GM12878 (cell line): ENCODE data around the gene ANO8. TPM values are rescaled to one million over a fixed set of nuclear protein-coding genes. Genes with fewer than 3 reads are reported as not detected.

Source experiments
- ATAC-seq: fragments of 200-7000 bp; cut with Tn5 transposase; 3 replicates; pipeline ENCODE4 v1.9.1; 2020; ENCODE audit warnings: mild to moderate bottlenecking, moderate library complexity
- BruUV-seq: library from RNA; stranded (reverse); fragments of 400-500 nt; replicated peaks from 2 replicates; lab custom pipeline; 2021; lab: Mats Ljungman, UMichigan
- CTCF ChIA-PET: fragments of 300-600 bp; sonication (Branson Sonifier 250); formaldehyde crosslinking; extraction: SDS; loops from one replicate; lab custom pipeline; 2021; ENCODE audit warnings: inconsistent platforms; lab: Yijun Ruan, JAX
- POLR2A ChIA-PET: fragments of 350-600 bp; formaldehyde crosslinking; extraction: SDS; loops from one replicate; lab custom pipeline; 2021; ENCODE audit warnings: inconsistent platforms; lab: Charles Lee
- RAD21 ChIA-PET: fragments of 300-600 bp; sonication (Branson Sonifier 250); formaldehyde crosslinking; loops from one replicate; lab custom pipeline; 2023; ENCODE audit warnings: antibody characterized with exemption; ENCODE audit not compliant: unreplicated experiment; lab: Charles Lee
- SMC1A ChIA-PET: fragments of 300-600 bp; sonication (Branson Sonifier 250); formaldehyde crosslinking; loops from one replicate; lab custom pipeline; 2023; ENCODE audit not compliant: unreplicated experiment, uncharacterized antibody; lab: Charles Lee
- DNase-seq: peaks from one replicate; pipeline ENCODE4 v3.0.0-alpha.2; 2011; ENCODE audit warnings: low read depth, low spot score
- FAIRE-seq: peaks from 3 replicates; lab custom pipeline; 2011; peaks lifted over from hg19 to GRCh38; lab: Jason Lieb, UNC
- H2AFZ ChIP-seq: 2 replicates; pipeline ENCODE4 v1.6.0; 2011; ENCODE audit warnings: low read depth, low read length, control low read depth; ENCODE audit not compliant: control insufficient read depth
- H3K27ac ChIP-seq: 2 replicates; pipeline ENCODE4 v1.5.1; 2011; ENCODE audit warnings: control low read depth; ENCODE audit not compliant: control insufficient read depth, insufficient read depth
- H3K27me3 ChIP-seq, 2 experiments: replicated peaks in 1 of 2; 2 replicates each; pipeline versions ENCODE4 v1.6.0 to v1.6.1; 2011; ENCODE audit warnings: low read length in 1 of 2; ENCODE audit not compliant: control insufficient read depth in 2 of 2, insufficient read depth in 2 of 2
- H3K36me3 ChIP-seq, 2 experiments: 2 replicates each; pipeline ENCODE4 v1.5.1; 2011; ENCODE audit warnings: low read length in 1 of 2; ENCODE audit not compliant: control insufficient read depth in 2 of 2, insufficient read depth in 2 of 2
- H3K4me1 ChIP-seq: 2 replicates; pipeline ENCODE4 v1.6.1; 2011; ENCODE audit warnings: mild to moderate bottlenecking, low read length, moderate library complexity, mixed read lengths; ENCODE audit not compliant: control insufficient read depth, insufficient read depth
- H3K4me2 ChIP-seq: 2 replicates; pipeline ENCODE4 v1.6.0; 2011; ENCODE audit warnings: control low read depth; ENCODE audit not compliant: control insufficient read depth, insufficient read depth
- H3K4me3 ChIP-seq: fragments of 200-600 bp; sonication (generic); 2 replicates; pipeline ENCODE4 v1.5.1; 2016
- H3K79me2 ChIP-seq: 2 replicates; pipeline ENCODE4 v1.6.0; 2011; ENCODE audit warnings: low read length; ENCODE audit not compliant: control insufficient read depth, insufficient read depth
- H3K9ac ChIP-seq: 2 replicates; pipeline ENCODE4 v1.8.0; 2011; ENCODE audit warnings: low read length, control low read depth, mixed read lengths; ENCODE audit not compliant: control insufficient read depth, insufficient read depth
- H3K9me3 ChIP-seq: replicated peaks from 3 replicates; pipeline ENCODE4 v1.5.1; 2011; ENCODE audit warnings: mild to moderate bottlenecking, low read length; ENCODE audit not compliant: control insufficient read depth, insufficient read depth
- H4K20me1 ChIP-seq: 2 replicates; pipeline ENCODE4 v1.6.0; 2011; ENCODE audit not compliant: control insufficient read depth, insufficient read depth
- ASH2L ChIP-seq: fragments of 300-600, 200-600 bp; sonication (generic); IDR thresholded peaks from 2 replicates; pipeline ENCODE4 v1.6.1; 2017; ENCODE audit warnings: low read depth, mild to moderate bottlenecking, borderline replicate concordance
- CBFB ChIP-seq: IDR thresholded peaks from 2 replicates; pipeline ENCODE4 v1.6.1; 2016; ENCODE audit warnings: antibody characterized with exemption, low read depth
- CHD4 ChIP-seq: fragments of 200-600 bp; sonication (generic); IDR thresholded peaks from 2 replicates; pipeline ENCODE4 v1.6.1; 2016; ENCODE audit warnings: mild to moderate bottlenecking
- EED ChIP-seq: sonication (generic); IDR thresholded peaks from 2 replicates; pipeline ENCODE4 v1.6.1; 2016; ENCODE audit warnings: antibody characterized with exemption, low read depth
- JUNB ChIP-seq: IDR thresholded peaks from 2 replicates; pipeline ENCODE4 v1.6.1; 2016; ENCODE audit warnings: antibody characterized with exemption, mild to moderate bottlenecking
- MEF2B ChIP-seq: fragments of 450-650 bp; IDR thresholded peaks from 2 replicates; pipeline ENCODE4 v1.6.1; 2018; ENCODE audit warnings: mild to moderate bottlenecking, moderate library complexity; ENCODE audit not compliant: partially characterized antibody, poor library complexity, severe bottlenecking
- MLLT1 ChIP-seq: fragments of 450-650 bp; IDR thresholded peaks from 2 replicates; pipeline ENCODE4 v1.6.1; 2016; ENCODE audit warnings: mild to moderate bottlenecking
- SMAD1 ChIP-seq: fragments of 450-650 bp; IDR thresholded peaks from 2 replicates; pipeline ENCODE4 v1.6.1; 2018; ENCODE audit warnings: mild to moderate bottlenecking, low read depth; ENCODE audit not compliant: partially characterized antibody
- SMARCA5 ChIP-seq: fragments of 450-650 bp; IDR thresholded peaks from 2 replicates; pipeline ENCODE4 v1.6.1; 2017; ENCODE audit warnings: mild to moderate bottlenecking
- TARDBP ChIP-seq: IDR thresholded peaks from 2 replicates; pipeline ENCODE4 v1.6.1; 2016; ENCODE audit warnings: borderline replicate concordance
- ZNF24 ChIP-seq: fragments of 450-650 bp; IDR thresholded peaks from 2 replicates; pipeline ENCODE4 v1.6.1; 2017; ENCODE audit warnings: antibody characterized with exemption, mild to moderate bottlenecking
- WGBS: methylation state at CpG from one replicate; pipeline ENCODE4 v1.1.6; 2016; ENCODE audit warnings: low lambda C conversion rate; ENCODE audit not compliant: insufficient replicate concordance, insufficient coverage; ENCODE audit errors: missing lambda C conversion rate; 5-methylcytosine and 5-hydroxymethylcytosine counted together
- in situ Hi-C: fragments of 300-500 bp; cut with MboI; formaldehyde crosslinking; loops from 9 replicates; pipeline ENCODE4 v1.14.3; 2018; ENCODE audit warnings: mixed read lengths
- intact Hi-C: fragments of 100-400 bp; cut with micrococcal nuclease; formaldehyde crosslinking; loops from one replicate; pipeline ENCODE4 v1.14.2; 2022; ENCODE audit not compliant: unreplicated experiment
- polyA plus RNA-seq, 11 experiments: library from polyadenylated mRNA; depleted of rRNA in 4 of 11; unstranded in 6 of 11; stranded (reverse) in 5 of 11; fragments of >200 nt; fragmentation: Nextera tagmentation in 4 of 11; fragmentation: Illumina TruSeq in 1 of 11; extraction: Ambion mirVana in 4 of 11; extraction: Trizol in 1 of 11; gene quantifications; 1 replicate in 1 of 11; 2 replicates in 10 of 11; pipeline versions ENCODE4 v1.2.1 to v1.2.3, GENCODE V29; 2011 to 2016; ENCODE audit warnings: inconsistent platforms in 2 of 11, missing spikeins in 2 of 11, low read depth in 1 of 11
- total RNA-seq, 4 experiments: library from RNA; depleted of rRNA in 3 of 4; stranded (reverse); fragments of >200 nt in 3 of 4; fragmentation: Illumina TruSeq in 1 of 4; extraction: Trizol in 1 of 4; gene quantifications; 2 replicates each; pipeline versions ENCODE4 v1.2.1 to v1.2.3, GENCODE V29; 2013 to 2021
- TF ChIP-seq, protein P1 (sequence below): fragments of 450-650 bp; conservative IDR thresholded peaks from 2 replicates; pipeline ENCODE4 v1.6.1; 2017; ENCODE audit warnings: mild to moderate bottlenecking, moderate library complexity
- TF ChIP-seq, protein P2 (sequence below): fragments of 450-650 bp; IDR thresholded peaks from 2 replicates; pipeline ENCODE4 v1.6.1; 2014; ENCODE audit warnings: mild to moderate bottlenecking
- TF ChIP-seq, protein P3 (sequence below): fragments of 150-350 bp; IDR thresholded peaks from 2 replicates; pipeline ENCODE4 v1.6.1; 2016; ENCODE audit warnings: low read depth, low read length

Gene ANO8
- total and polyA plus RNA-seq, 10 of the 15 experiments (the other 5 are each of a cell fraction or from before 2014, with no cell fraction given), result 0.04 to 6.7 (median 1.1) TPM

DNA sequence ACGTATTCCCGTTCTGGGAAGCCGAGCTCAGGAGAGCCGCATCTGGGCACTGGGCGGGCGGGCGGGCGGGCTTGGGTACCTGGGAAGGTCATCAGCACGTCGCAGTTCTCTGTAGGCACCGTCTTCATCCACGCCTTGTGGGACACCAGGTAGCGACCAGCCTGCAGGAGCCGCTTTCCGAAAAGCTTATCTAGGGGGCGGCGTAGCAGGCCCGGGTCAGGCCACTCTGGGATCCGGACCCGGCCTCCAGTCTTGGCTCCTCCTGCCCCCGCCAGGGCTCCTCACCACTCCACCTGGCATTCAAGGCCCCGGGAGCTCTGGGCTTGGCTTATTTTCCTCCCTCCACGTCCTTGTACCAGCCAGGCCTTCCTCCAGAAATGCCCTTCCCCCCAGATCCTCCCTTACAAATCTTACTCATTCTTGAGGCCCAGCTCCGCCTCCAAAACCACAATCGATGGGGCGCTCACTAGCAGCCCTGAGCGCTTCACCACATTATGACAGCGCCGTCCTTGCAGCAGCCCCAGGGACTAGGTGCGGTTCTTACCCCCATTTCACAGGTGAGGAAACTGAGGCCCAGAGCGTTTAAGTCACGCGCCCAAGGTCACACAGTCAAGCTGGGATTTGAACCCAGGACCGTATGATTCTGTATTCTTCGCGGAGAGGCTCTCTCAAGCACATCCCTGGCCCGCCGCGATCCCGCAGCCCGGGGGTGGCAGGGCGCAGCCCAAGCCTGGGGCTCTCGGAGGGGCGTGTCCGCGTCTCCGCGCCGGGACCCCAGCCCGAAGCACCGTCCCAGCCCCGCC is 843 bp downstream of the ANO8 start:
- Histone ChIP-seq H4K20me1 (no peaks in the 10 kb centered on the region), H3K36me3 (no peaks in the 10 kb centered on the region; a peak in 1 of 4 replicates), H3K9ac (peak overlapping the region; percentile 60; the same call in 1 of the 2 replicates), H3K27ac (peak overlapping the region; percentile 52; the same call in 1 of the 2 replicates), H3K79me2 (peaks cover 6% of the 10 kb centered on the region), H3K4me2 (peak overlapping the region; percentile 83), H3K4me3 (peak overlapping the region; percentile 80), H2AFZ (peak overlapping the region; percentile 77), H3K27me3 (no peaks in the 10 kb centered on the region; a peak in 2 of 4 replicates), H3K4me1 (peaks cover 20% of the 10 kb centered on the region), H3K9me3 (no peaks in the 10 kb centered on the region; the same call in 2 of the 3 replicates)
- BruUV-seq, result no TSS peak
- POLR2A ChIA-PET, result interaction anchor here (0.5 to 4.4 kb wide), 7 partner anchors 24 to 671 kb away, joined by 3 to 24 read pairs (median 7); partner anchors contain the start of genes BST2, DDA1 and MVB12A
- FAIRE-seq (peak; percentile 31), DNase-seq (peak; percentile 16), ATAC-seq (peak; percentile 45)
- intact Hi-C loops (loop anchor here (1.0 kb wide), 1 partner anchor 25 kb away; the partner anchor contains the start of gene DDA1), in situ Hi-C loops (no loop called here)
- RAD21 ChIA-PET, result interaction anchor here (1.3 to 2.7 kb wide), 3 partner anchors 25 to 268 kb away, joined by 3 to 9 read pairs (median 8); partner anchors contain the start of gene DDA1
- CTCF ChIA-PET, result interaction anchor here (0.6 to 2.1 kb wide), 6 partner anchors 12 to 51 kb away, joined by 3 to 7 read pairs (median 4); partner anchors contain the start of gene DDA1
- SMC1A ChIA-PET, result interaction anchor here (1.1 to 1.7 kb wide), 3 partner anchors 25 to 67 kb away, joined by 3 to 8 read pairs (median 6); partner anchors contain the start of genes BABAM1, DDA1 and MRPL34
- WGBS, result 32% methylated on average over 52 of the region's 52 CpGs
- TF ChIP-seq EED, result peak; percentile 40; the same call in 1 of the 2 replicates
- no peak for TF ChIP-seq CHD4
- 0 out of 2 replicates have a peak, but pooled peaks have one; percentile 29 for TF ChIP-seq TARDBP
- no peak for TF ChIP-seq SMAD1
- TF ChIP-seq, protein P1, sequence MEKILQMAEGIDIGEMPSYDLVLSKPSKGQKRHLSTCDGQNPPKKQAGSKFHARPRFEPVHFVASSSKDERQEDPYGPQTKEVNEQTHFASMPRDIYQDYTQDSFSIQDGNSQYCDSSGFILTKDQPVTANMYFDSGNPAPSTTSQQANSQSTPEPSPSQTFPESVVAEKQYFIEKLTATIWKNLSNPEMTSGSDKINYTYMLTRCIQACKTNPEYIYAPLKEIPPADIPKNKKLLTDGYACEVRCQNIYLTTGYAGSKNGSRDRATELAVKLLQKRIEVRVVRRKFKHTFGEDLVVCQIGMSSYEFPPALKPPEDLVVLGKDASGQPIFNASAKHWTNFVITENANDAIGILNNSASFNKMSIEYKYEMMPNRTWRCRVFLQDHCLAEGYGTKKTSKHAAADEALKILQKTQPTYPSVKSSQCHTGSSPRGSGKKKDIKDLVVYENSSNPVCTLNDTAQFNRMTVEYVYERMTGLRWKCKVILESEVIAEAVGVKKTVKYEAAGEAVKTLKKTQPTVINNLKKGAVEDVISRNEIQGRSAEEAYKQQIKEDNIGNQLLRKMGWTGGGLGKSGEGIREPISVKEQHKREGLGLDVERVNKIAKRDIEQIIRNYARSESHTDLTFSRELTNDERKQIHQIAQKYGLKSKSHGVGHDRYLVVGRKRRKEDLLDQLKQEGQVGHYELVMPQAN, result 0 out of 2 replicates have a peak, but pooled peaks have one; percentile 14
- 0 out of 2 replicates have a peak, but pooled peaks have one; percentile 60 for TF ChIP-seq SMARCA5
- peak; percentile 59 for TF ChIP-seq JUNB
- TF ChIP-seq MLLT1, result no peak
- peak; percentile 15 for TF ChIP-seq MEF2B
- TF ChIP-seq, protein P2, sequence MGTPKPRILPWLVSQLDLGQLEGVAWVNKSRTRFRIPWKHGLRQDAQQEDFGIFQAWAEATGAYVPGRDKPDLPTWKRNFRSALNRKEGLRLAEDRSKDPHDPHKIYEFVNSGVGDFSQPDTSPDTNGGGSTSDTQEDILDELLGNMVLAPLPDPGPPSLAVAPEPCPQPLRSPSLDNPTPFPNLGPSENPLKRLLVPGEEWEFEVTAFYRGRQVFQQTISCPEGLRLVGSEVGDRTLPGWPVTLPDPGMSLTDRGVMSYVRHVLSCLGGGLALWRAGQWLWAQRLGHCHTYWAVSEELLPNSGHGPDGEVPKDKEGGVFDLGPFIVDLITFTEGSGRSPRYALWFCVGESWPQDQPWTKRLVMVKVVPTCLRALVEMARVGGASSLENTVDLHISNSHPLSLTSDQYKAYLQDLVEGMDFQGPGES, result no peak
- TF ChIP-seq, protein P3, sequence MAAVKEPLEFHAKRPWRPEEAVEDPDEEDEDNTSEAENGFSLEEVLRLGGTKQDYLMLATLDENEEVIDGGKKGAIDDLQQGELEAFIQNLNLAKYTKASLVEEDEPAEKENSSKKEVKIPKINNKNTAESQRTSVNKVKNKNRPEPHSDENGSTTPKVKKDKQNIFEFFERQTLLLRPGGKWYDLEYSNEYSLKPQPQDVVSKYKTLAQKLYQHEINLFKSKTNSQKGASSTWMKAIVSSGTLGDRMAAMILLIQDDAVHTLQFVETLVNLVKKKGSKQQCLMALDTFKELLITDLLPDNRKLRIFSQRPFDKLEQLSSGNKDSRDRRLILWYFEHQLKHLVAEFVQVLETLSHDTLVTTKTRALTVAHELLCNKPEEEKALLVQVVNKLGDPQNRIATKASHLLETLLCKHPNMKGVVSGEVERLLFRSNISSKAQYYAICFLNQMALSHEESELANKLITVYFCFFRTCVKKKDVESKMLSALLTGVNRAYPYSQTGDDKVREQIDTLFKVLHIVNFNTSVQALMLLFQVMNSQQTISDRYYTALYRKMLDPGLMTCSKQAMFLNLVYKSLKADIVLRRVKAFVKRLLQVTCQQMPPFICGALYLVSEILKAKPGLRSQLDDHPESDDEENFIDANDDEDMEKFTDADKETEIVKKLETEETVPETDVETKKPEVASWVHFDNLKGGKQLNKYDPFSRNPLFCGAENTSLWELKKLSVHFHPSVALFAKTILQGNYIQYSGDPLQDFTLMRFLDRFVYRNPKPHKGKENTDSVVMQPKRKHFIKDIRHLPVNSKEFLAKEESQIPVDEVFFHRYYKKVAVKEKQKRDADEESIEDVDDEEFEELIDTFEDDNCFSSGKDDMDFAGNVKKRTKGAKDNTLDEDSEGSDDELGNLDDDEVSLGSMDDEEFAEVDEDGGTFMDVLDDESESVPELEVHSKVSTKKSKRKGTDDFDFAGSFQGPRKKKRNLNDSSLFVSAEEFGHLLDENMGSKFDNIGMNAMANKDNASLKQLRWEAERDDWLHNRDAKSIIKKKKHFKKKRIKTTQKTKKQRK, result no peak
- TF ChIP-seq ASH2L, result no peak
- TF ChIP-seq CBFB, result peak; percentile 91
- TF ChIP-seq ZNF24, result no peak
